ENCODE data around the gene USP24. TPM values are rescaled to one million over a fixed set of nuclear protein-coding genes. Genes with fewer than 3 reads are reported as not detected.

USP24 gene
- total RNA-seq, 1 donor from 2014 or later, result 44.6 TPM

- DNase-seq (ENCODE audit: low read depth, low spot score), result no peak
- H3K27ac Mint-ChIP-seq (ENCODE audit: unreplicated experiment), result no peak overlapping the region
- H3K27me3 Mint-ChIP-seq (ENCODE audit: low read depth), result no peaks in the 10 kb centered on the region
- H3K9me3 Mint-ChIP-seq, result no peaks in the 10 kb centered on the region
- peaks cover 16% of the 10 kb centered on the region for H3K4me1 Mint-ChIP-seq
- H3K36me3 Mint-ChIP-seq (ENCODE audit: low read depth), result peaks cover 14% of the 10 kb centered on the region
- TF ChIP-seq, protein P1, sequence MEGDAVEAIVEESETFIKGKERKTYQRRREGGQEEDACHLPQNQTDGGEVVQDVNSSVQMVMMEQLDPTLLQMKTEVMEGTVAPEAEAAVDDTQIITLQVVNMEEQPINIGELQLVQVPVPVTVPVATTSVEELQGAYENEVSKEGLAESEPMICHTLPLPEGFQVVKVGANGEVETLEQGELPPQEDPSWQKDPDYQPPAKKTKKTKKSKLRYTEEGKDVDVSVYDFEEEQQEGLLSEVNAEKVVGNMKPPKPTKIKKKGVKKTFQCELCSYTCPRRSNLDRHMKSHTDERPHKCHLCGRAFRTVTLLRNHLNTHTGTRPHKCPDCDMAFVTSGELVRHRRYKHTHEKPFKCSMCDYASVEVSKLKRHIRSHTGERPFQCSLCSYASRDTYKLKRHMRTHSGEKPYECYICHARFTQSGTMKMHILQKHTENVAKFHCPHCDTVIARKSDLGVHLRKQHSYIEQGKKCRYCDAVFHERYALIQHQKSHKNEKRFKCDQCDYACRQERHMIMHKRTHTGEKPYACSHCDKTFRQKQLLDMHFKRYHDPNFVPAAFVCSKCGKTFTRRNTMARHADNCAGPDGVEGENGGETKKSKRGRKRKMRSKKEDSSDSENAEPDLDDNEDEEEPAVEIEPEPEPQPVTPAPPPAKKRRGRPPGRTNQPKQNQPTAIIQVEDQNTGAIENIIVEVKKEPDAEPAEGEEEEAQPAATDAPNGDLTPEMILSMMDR (conservative IDR thresholded peaks at IDR 0.05), result no peak
- no peak overlapping the region for H3K4me3 Mint-ChIP-seq
Measured at GRCh38 chr1:55156608-55157007, 58.6 kb downstream of the USP24 start.

DNA sequence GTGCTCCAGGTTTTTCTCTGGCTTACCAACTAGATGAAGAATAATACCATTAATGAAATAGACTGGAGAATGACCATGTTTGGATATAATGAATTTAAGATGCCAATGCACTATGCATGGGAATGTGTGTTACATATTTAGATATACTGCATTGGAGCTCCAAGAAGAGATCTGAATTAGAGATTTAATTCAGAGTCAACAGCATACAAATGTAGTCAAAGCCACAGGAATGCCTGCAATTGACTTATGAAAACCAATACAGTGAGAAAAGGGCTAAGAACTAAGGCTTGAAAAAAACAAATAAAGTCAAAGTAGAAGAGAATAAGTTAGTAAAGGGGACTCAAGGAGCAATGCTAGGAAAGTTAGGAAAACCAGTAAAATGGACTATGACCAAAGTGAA is 59.1 kb downstream of the USP24 start:
- H3K4me3 Mint-ChIP-seq, result no peak overlapping the region
- no peaks in the 10 kb centered on the region for H3K27me3 Mint-ChIP-seq (ENCODE audit: low read depth)
- no peaks in the 10 kb centered on the region for H3K9me3 Mint-ChIP-seq
- H3K27ac Mint-ChIP-seq (ENCODE audit: unreplicated experiment), result no peak overlapping the region
- H3K4me1 Mint-ChIP-seq, result peaks cover 16% of the 10 kb centered on the region
- peaks cover 14% of the 10 kb centered on the region for H3K36me3 Mint-ChIP-seq (ENCODE audit: low read depth)
- TF ChIP-seq, protein P1 (conservative IDR thresholded peaks at IDR 0.05), result no peak
- no peak for DNase-seq (ENCODE audit: low read depth, low spot score)

DNA sequence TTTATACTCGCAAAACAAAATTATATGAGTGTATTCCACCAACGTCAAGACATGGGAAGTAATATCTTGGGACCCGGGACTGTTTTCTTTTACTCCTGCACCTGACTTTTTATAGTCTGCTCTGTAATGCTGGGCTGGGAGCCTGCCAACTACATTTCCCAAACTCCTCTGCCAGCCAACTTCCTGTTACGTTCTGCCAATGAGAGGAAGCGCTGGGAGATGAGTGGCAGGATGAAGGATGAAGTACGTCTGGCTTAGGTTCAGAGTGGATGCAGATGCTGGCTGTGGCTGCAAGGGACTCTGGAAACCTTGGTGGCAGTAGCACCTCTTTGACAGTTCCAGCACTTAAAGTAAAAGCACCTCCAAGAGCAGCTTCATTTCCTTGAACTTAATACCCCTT is 59.6 kb downstream of the USP24 start:
- Mint-ChIP-seq H3K36me3 (ENCODE audit: low read depth) (peaks cover 14% of the 10 kb centered on the region), H3K4me1 (peaks cover 16% of the 10 kb centered on the region), H3K9me3 (no peaks in the 10 kb centered on the region), H3K27ac (ENCODE audit: unreplicated experiment) (no peak overlapping the region), H3K27me3 (ENCODE audit: low read depth) (no peaks in the 10 kb centered on the region), H3K4me3 (no peak overlapping the region)
- DNase-seq (ENCODE audit: low read depth, low spot score), result no peak
- TF ChIP-seq, protein P1 (conservative IDR thresholded peaks at IDR 0.05), result no peak

DNA sequence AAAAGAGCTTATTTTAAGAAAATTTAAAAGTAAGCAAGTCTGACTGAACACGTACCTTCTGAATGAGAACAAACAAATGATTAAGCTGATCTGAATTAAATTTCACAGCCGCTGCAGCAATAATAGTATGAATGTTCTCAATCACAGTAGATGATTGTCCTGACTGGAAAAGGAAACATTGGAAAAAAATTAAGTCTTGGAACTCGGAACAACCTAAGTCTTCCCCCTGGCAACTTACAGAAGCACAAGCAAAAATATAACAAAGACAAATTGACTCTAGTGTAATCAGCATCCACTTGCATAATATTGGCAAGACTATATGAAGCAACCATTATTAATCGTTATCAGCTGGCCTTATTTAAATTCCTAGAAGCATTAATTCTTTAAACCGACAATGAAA is 60.5 kb downstream of the USP24 start:
- H3K27ac Mint-ChIP-seq (ENCODE audit: unreplicated experiment), result no peak overlapping the region
- no peak for DNase-seq (ENCODE audit: low read depth, low spot score)
- no peak overlapping the region for H3K4me3 Mint-ChIP-seq
- TF ChIP-seq, protein P1 (conservative IDR thresholded peaks at IDR 0.05), result no peak
- no peaks in the 10 kb centered on the region for H3K9me3 Mint-ChIP-seq
- H3K27me3 Mint-ChIP-seq (ENCODE audit: low read depth), result no peaks in the 10 kb centered on the region
- peaks cover 14% of the 10 kb centered on the region for H3K36me3 Mint-ChIP-seq (ENCODE audit: low read depth)
- H3K4me1 Mint-ChIP-seq, result peaks cover 16% of the 10 kb centered on the region

- H3K9me3 Mint-ChIP-seq, result no peaks in the 10 kb centered on the region
- H3K36me3 Mint-ChIP-seq (ENCODE audit: low read depth), result peaks cover 14% of the 10 kb centered on the region
- H3K4me1 Mint-ChIP-seq, result peaks cover 16% of the 10 kb centered on the region
- TF ChIP-seq, protein P1 (conservative IDR thresholded peaks at IDR 0.05), result no peak
- H3K4me3 Mint-ChIP-seq, result no peak overlapping the region
- no peak overlapping the region for H3K27ac Mint-ChIP-seq (ENCODE audit: unreplicated experiment)
- no peak for DNase-seq (ENCODE audit: low read depth, low spot score)
- no peaks in the 10 kb centered on the region for H3K27me3 Mint-ChIP-seq (ENCODE audit: low read depth)
Measured at GRCh38 chr1:55153031-55153430, 62.1 kb downstream of the USP24 start.
